Mesendoderm (in vitro differentiated cells): ENCODE measurements around the gene WDR46.
A peak's percentile ranks its signal among the peaks of the same experiment; 100 is the strongest.
"Not testable (repeated sequence)": the region's sequence is repeated elsewhere in the genome, so short reads cannot be mapped to it uniquely, and the experiment has no call there.

ENCODE experiments used
- DNase-seq: peaks from one replicate; pipeline ENCODE4 v3.0.0; 2013
- H2AK5ac ChIP-seq: 2 replicates; pipeline ENCODE4 v1.6.1; 2013; ENCODE audit warnings: low read length, inconsistent platforms
- H2BK120ac ChIP-seq: 2 replicates; pipeline ENCODE4 v1.6.1; 2013; ENCODE audit warnings: low read depth, mild to moderate bottlenecking, low read length, moderate library complexity, mixed read lengths
- H2BK15ac ChIP-seq: replicated peaks from 2 replicates; pipeline ENCODE4 v1.6.1; 2013; ENCODE audit warnings: low read depth, mild to moderate bottlenecking, moderate library complexity
- H2BK5ac ChIP-seq: 2 replicates; pipeline ENCODE4 v1.6.1; 2013; ENCODE audit warnings: low read length, inconsistent platforms
- H3K18ac ChIP-seq: 2 replicates; pipeline ENCODE4 v1.6.1; 2013; ENCODE audit warnings: mild to moderate bottlenecking, low read length, mixed read lengths
- H3K23ac ChIP-seq: one replicate; pipeline ENCODE4 v1.6.1; 2013; ENCODE audit warnings: low read length
- H3K27ac ChIP-seq: 2 replicates; pipeline ENCODE4 v1.5.1; 2013; ENCODE audit warnings: low read depth, mild to moderate bottlenecking, inconsistent platforms, low read length, moderate library complexity
- H3K27me3 ChIP-seq: 2 replicates; pipeline ENCODE4 v1.6.1; 2013; ENCODE audit warnings: low read length, control low read depth, mild to moderate bottlenecking, inconsistent platforms; ENCODE audit not compliant: insufficient read depth, poor library complexity
- H3K36me3 ChIP-seq: 2 replicates; pipeline ENCODE4 v1.6.1; 2013; ENCODE audit warnings: low read length, inconsistent platforms; ENCODE audit not compliant: control insufficient read depth, insufficient read depth
- H3K4ac ChIP-seq: one replicate; pipeline ENCODE4 v1.6.1; 2013; ENCODE audit warnings: low read depth, mild to moderate bottlenecking, low read length, moderate library complexity
- H3K4me1 ChIP-seq: 2 replicates; pipeline ENCODE4 v1.6.1; 2013; ENCODE audit warnings: low read depth, low read length, inconsistent platforms; ENCODE audit not compliant: control insufficient read depth
- H3K4me2 ChIP-seq: 2 replicates; pipeline ENCODE4 v1.6.1; 2013; ENCODE audit warnings: low read length
- H3K4me3 ChIP-seq: 2 replicates; pipeline ENCODE4 v1.5.1; 2013; ENCODE audit warnings: mild to moderate bottlenecking, low read length
- H3K56ac ChIP-seq: one replicate; pipeline ENCODE4 v1.6.1; 2013; ENCODE audit warnings: low read length
- H3K79me1 ChIP-seq: 2 replicates; pipeline ENCODE4 v1.6.1; 2013; ENCODE audit warnings: low read length, inconsistent platforms
- H3K79me2 ChIP-seq: 2 replicates; pipeline ENCODE4 v1.6.1; 2013; ENCODE audit warnings: mild to moderate bottlenecking, low read length; ENCODE audit not compliant: control insufficient read depth, insufficient read depth
- H3K9ac ChIP-seq: 2 replicates; pipeline ENCODE4 v1.6.1; 2013; ENCODE audit warnings: low read length, inconsistent platforms
- H4K5ac ChIP-seq: one replicate; pipeline ENCODE4 v1.6.1; 2013; ENCODE audit warnings: low read length
- H4K8ac ChIP-seq: one replicate; pipeline ENCODE4 v1.6.1; 2013; ENCODE audit warnings: low read depth, mild to moderate bottlenecking, control low read depth, low read length, moderate library complexity
- WGBS: extraction: QIAGEN DNeasy Blood & Tissue Kit; methylation state at CpG from one replicate; pipeline ENCODE4 v1.1.7; 2013; ENCODE audit warnings: low lambda C conversion rate, missing lambda C conversion rate; ENCODE audit not compliant: insufficient coverage; ENCODE audit errors: extremely low coverage; 5-methylcytosine and 5-hydroxymethylcytosine counted together

Gene WDR46

DNA sequence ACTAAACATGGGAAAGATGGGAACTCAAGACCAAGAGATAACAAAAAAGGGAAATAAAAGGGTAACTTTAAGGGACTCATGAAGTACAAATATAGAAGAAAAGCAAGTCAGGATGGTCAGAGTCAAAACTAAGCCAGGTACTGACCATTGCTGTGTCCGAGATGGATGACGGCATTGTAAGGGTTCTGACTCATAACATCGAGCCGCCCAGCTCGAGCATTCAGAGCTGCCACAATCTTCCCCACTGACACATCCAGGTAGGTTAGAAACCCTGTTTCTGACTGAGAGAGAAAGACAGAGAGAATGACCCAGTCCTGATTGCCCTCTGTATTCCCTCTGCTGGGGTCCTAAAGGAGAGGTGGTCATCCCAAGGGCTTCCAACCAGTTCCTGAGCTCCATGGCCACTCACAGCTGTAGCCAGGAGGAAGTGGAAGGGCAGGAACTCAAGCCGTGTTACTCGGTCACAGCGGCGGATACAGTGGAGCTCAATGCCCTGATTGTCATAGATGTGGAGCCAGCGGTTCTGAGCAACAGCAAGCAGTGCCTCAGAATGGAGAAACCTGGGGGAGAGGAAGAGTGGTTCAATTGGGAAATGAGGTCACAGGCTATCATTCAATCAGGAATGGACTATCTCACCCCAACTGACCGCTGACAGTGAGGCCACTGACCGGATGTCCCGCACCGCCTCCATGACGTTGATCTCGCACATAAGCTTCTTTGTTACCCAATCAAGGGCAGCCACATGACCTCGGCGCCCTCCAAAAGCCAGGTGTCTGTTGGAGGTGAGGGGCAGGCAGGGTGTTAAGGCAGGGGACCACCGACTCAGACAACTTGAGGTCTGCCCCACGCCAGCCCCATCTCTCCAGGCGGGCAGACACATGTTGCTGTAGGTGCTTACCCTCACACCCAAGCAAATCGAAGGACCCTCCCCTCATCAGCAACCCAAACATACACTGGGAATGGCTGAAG lies 1.8 kb downstream of the WDR46 start:
- no peak overlapping the region for H4K5ac ChIP-seq
- H3K4me1 ChIP-seq: no peaks in the 10 kb centered on the region
- H3K9ac ChIP-seq: no peak overlapping the region
- H3K79me1 ChIP-seq: peaks cover 22% of the 10 kb centered on the region
- H4K8ac ChIP-seq: no peak overlapping the region
- no peak overlapping the region for H3K18ac ChIP-seq
- no peak overlapping the region for H3K4ac ChIP-seq
- no peak overlapping the region for H2BK5ac ChIP-seq
- H3K27ac ChIP-seq: no peak overlapping the region
- no peak overlapping the region for H3K4me2 ChIP-seq
- no peak overlapping the region for H2BK15ac ChIP-seq
- no peak for DNase-seq
- peak overlapping the region; percentile 6 for H3K56ac ChIP-seq
- H2AK5ac ChIP-seq: no peak overlapping the region
- WGBS: no CpG with 5 or more reads among the region's 22 CpGs
- no peak overlapping the region for H3K4me3 ChIP-seq
- H2BK120ac ChIP-seq: no peak overlapping the region
- peaks cover 19% of the 10 kb centered on the region for H3K79me2 ChIP-seq
- no peak overlapping the region for H3K23ac ChIP-seq
- peaks cover 8% of the 10 kb centered on the region for H3K36me3 ChIP-seq
- no peaks in the 10 kb centered on the region for H3K27me3 ChIP-seq

DNA sequence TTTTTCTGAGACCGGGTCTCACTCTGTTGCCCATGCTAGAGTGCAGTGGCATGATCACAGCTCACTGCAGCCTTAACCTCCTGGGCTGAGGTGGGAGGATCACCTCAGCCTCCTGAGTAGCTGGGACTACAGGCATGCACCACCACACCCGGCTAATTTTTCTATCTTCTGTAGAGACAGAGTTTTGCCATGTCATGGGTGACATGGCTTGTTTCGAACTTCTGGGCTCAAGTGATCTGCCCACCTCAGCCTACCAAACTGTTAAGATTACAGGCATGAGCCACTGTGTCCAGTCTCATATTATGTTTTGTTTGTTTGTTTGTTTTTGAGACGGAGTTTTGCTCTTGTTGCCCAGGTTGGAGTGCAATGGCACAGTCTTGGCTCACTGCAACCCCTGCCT lies 3.8 kb downstream of the WDR46 start:
- H3K27me3 ChIP-seq, H4K5ac ChIP-seq, H2BK5ac ChIP-seq, H4K8ac ChIP-seq, H3K27ac ChIP-seq, H2BK15ac ChIP-seq, H3K18ac ChIP-seq, H3K56ac ChIP-seq, H2AK5ac ChIP-seq, DNase-seq, H2BK120ac ChIP-seq, H3K4ac ChIP-seq, H3K36me3 ChIP-seq, H3K23ac ChIP-seq, H3K4me1 ChIP-seq, H3K9ac ChIP-seq, H3K4me2 ChIP-seq, H3K4me3 ChIP-seq: not testable (repeated sequence)
- WGBS: no CpG with 5 or more reads among the region's 4 CpGs
- Histone ChIP-seq H3K79me1 (peaks cover 16% of the 10 kb centered on the region), H3K79me2 (peaks cover 15% of the 10 kb centered on the region)

DNA sequence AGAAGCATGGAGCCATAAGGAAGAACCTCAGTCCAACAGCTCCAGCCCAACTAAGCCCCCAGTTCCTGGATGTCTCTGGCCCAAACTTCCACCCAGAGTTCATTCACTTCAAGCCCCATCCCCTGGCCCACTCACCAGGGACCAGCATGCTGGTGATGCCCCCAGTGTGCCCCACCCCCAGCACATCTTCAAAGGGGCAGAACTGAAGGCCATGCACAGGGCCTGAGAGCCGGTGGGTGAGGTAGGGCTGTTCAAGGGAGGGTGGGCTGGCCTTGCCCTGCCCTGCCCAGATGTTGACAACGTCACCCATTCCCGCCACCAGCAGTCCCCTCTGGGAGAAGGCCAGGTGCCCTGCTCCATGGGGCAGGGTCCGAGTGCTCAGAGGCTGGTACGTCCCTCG lies 8.5 kb downstream of the WDR46 start:
- no peak overlapping the region for H3K4me2 ChIP-seq
- H3K27ac ChIP-seq: no peak overlapping the region
- no peaks in the 10 kb centered on the region for H3K79me2 ChIP-seq
- no peak overlapping the region for H4K8ac ChIP-seq
- H3K4me1 ChIP-seq: peaks cover 3% of the 10 kb centered on the region
- no peak overlapping the region for H2AK5ac ChIP-seq
- no peak overlapping the region for H3K18ac ChIP-seq
- H3K23ac ChIP-seq: no peak overlapping the region
- no peak overlapping the region for H4K5ac ChIP-seq
- H3K4ac ChIP-seq: no peak overlapping the region
- no peak overlapping the region for H3K9ac ChIP-seq
- peaks cover 1% of the 10 kb centered on the region for H3K79me1 ChIP-seq
- no peak for DNase-seq
- no peak overlapping the region for H3K4me3 ChIP-seq
- no peak overlapping the region for H3K56ac ChIP-seq
- H3K27me3 ChIP-seq: no peaks in the 10 kb centered on the region
- H2BK120ac ChIP-seq: no peak overlapping the region
- no peak overlapping the region for H2BK5ac ChIP-seq
- peaks cover 10% of the 10 kb centered on the region for H3K36me3 ChIP-seq
- no peak overlapping the region for H2BK15ac ChIP-seq
- WGBS: no CpG with 5 or more reads among the region's 6 CpGs

DNA sequence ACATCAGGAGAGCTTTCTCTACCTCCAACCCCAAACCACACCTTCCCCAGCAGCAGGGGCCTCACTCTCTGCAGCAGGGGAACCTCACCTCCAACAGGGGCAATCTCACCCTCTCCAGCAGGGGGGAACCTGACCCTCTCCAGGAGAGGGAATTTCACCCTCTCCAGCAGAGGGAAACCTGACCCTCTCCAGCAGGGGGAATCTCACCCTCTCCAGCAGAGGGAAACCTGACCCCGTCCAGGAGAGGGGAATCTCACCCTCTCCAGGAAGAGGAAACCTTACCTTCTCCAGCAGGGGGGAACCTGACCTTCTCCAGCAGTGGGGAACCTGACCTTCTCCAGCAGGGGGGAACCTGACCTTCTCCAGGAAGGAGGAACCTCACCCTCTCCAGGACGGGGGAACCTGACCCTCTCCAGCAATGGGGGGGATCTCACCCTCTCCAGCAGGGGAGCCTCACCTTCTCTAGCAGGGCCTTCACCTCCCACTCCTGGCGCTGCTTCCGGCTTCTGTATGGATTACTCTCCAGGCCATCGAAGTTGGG lies 9.0 kb downstream of the WDR46 start:
- no peak overlapping the region for H3K18ac ChIP-seq
- no peak overlapping the region for H3K4ac ChIP-seq
- H3K79me2 ChIP-seq: peaks cover 3% of the 10 kb centered on the region
- no peak overlapping the region for H4K5ac ChIP-seq
- H3K4me2 ChIP-seq: no peak overlapping the region
- no peaks in the 10 kb centered on the region for H3K27me3 ChIP-seq
- no peak overlapping the region for H3K27ac ChIP-seq
- no peak overlapping the region for H2AK5ac ChIP-seq
- no peak overlapping the region for H2BK120ac ChIP-seq
- no CpG with 5 or more reads among the region's 5 CpGs for WGBS
- no peak overlapping the region for H2BK5ac ChIP-seq
- H3K79me1 ChIP-seq: peaks cover 1% of the 10 kb centered on the region
- peaks cover 3% of the 10 kb centered on the region for H3K4me1 ChIP-seq
- no peak overlapping the region for H2BK15ac ChIP-seq
- no peak overlapping the region for H3K9ac ChIP-seq
- peak; percentile 98 for DNase-seq
- no peak overlapping the region for H4K8ac ChIP-seq
- no peak overlapping the region for H3K4me3 ChIP-seq
- no peak overlapping the region for H3K23ac ChIP-seq
- no peak overlapping the region for H3K56ac ChIP-seq
- peaks cover 10% of the 10 kb centered on the region for H3K36me3 ChIP-seq

DNA sequence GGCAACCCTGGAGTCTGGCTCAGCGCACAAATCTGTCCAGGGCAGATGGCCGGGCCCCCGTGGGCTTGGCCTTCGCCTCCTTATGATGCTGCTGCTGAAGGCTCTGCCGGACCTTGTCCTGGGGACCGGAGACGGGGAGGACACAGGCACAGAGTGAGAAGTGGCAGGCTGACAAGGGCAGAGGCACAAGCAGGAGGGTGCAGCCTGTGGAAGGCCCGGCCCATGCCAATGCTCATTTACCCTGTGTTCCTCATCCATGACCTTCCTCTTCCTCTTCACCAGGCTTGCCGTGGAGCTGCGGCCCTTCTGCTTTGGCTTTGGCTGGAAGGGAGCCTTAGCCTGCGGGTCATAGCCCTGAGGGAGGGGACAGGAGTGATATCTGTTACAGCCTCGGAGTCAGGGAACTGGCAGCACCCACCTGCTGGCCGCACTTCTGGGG lies 9.8 kb downstream of the WDR46 start:
- no peak overlapping the region for H3K4me2 ChIP-seq
- no CpG with 5 or more reads among the region's 13 CpGs for WGBS
- no peak overlapping the region for H2AK5ac ChIP-seq
- H3K9ac ChIP-seq: no peak overlapping the region
- no peak overlapping the region for H3K4me3 ChIP-seq
- no peak overlapping the region for H2BK15ac ChIP-seq
- no peak for DNase-seq
- H3K79me1 ChIP-seq: peaks cover 6% of the 10 kb centered on the region
- H4K8ac ChIP-seq: no peak overlapping the region
- H3K56ac ChIP-seq: no peak overlapping the region
- H3K4ac ChIP-seq: no peak overlapping the region
- H2BK5ac ChIP-seq: no peak overlapping the region
- H4K5ac ChIP-seq: no peak overlapping the region
- H2BK120ac ChIP-seq: no peak overlapping the region
- H3K79me2 ChIP-seq: peaks cover 10% of the 10 kb centered on the region
- H3K27ac ChIP-seq: no peak overlapping the region
- H3K18ac ChIP-seq: no peak overlapping the region
- peaks cover 12% of the 10 kb centered on the region for H3K36me3 ChIP-seq
- H3K23ac ChIP-seq: no peak overlapping the region
- H3K27me3 ChIP-seq: no peaks in the 10 kb centered on the region
- peaks cover 6% of the 10 kb centered on the region for H3K4me1 ChIP-seq
